HepG2 (cell line): ENCODE results near the gene ZBTB46. TPM values are rescaled to one million over a fixed set of nuclear protein-coding genes. Genes with fewer than 3 reads are reported as not detected.

Experiments used
- KLF11 ChIP-seq: IDR thresholded peaks from 2 replicates; pipeline ENCODE4 v1.6.1; 2016; ENCODE audit warnings: missing compliant biosample characterization
- MXD4 ChIP-seq: IDR thresholded peaks from 2 replicates; pipeline ENCODE4 v1.6.1; 2016; ENCODE audit warnings: mild to moderate bottlenecking, missing biosample characterization, missing genetic modification reagents
- RFXAP ChIP-seq: sonication (generic); formaldehyde crosslinking; IDR thresholded peaks from 2 replicates; pipeline ENCODE4 v1.4.0; 2020; ENCODE audit warnings: missing genetic modification reagents, borderline replicate concordance
- SRSF1 ChIP-seq: fragments of 200-400 bp; formaldehyde crosslinking; optimal IDR thresholded peaks from 2 replicates; pipeline ENCODE3; 2017; ENCODE audit warnings: mild to moderate bottlenecking, low read depth, low read length, moderate library complexity
- TBX2 ChIP-seq: sonication (generic); formaldehyde crosslinking; IDR thresholded peaks from 2 replicates; pipeline ENCODE4 v1.5.0; 2020; ENCODE audit warnings: missing genetic modification reagents, mild to moderate bottlenecking, borderline replicate concordance
- ZFY ChIP-seq: sonication (generic); formaldehyde crosslinking; IDR thresholded peaks from 2 replicates; pipeline ENCODE4 v1.4.0; 2020; ENCODE audit warnings: missing genetic modification reagents
- ZNF138 ChIP-seq: sonication (generic); formaldehyde crosslinking; IDR thresholded peaks from 2 replicates; pipeline ENCODE4 v1.5.0; 2020; ENCODE audit warnings: mild to moderate bottlenecking, low read depth, missing genetic modification reagents
- ZNF468 ChIP-seq: sonication (generic); formaldehyde crosslinking; IDR thresholded peaks from 2 replicates; pipeline ENCODE4 v1.8.0; 2022; ENCODE audit warnings: mild to moderate bottlenecking, moderate library complexity, missing genetic modification reagents
- ZNF614 ChIP-seq: IDR thresholded peaks from 2 replicates; pipeline ENCODE4 v1.6.1; 2018; ENCODE audit warnings: missing biosample characterization, missing genetic modification reagents, inconsistent platforms, borderline replicate concordance
- ZNF747 ChIP-seq: sonication (generic); formaldehyde crosslinking; IDR thresholded peaks from 2 replicates; pipeline ENCODE4 v1.8.1; 2023; ENCODE audit warnings: missing genetic modification reagents, mild to moderate bottlenecking, borderline replicate concordance
- ZNF878 ChIP-seq: sonication (generic); formaldehyde crosslinking; IDR thresholded peaks from 2 replicates; pipeline ENCODE4 v1.8.1; 2023; ENCODE audit warnings: mild to moderate bottlenecking, missing genetic modification reagents, moderate library complexity
- ZSCAN31 ChIP-seq: sonication (generic); formaldehyde crosslinking; IDR thresholded peaks from 2 replicates; pipeline ENCODE4 v1.5.0; 2020; ENCODE audit warnings: low read depth, mild to moderate bottlenecking, missing genetic modification reagents
- polyA plus RNA-seq, 8 experiments: library from polyadenylated mRNA; depleted of rRNA in 3 of 8; stranded (reverse) in 7 of 8; unstranded in 1 of 8; fragments of >200 nt; fragmentation: Illumina TruSeq in 4 of 8; extraction: Trizol in 4 of 8; gene quantifications; 2 replicates each; pipeline versions ENCODE4 v1.2.1 to v1.2.3, GENCODE V29; 2011 to 2016; ENCODE audit warnings: low read depth in 4 of 8, missing spikeins in 1 of 8, mixed read lengths in 1 of 8; ENCODE audit not compliant: insufficient read depth in 1 of 8
- total RNA-seq, 5 experiments: library from RNA; depleted of rRNA; stranded (reverse); fragments of >200 nt; fragmentation: Illumina TruSeq; extraction: Trizol; gene quantifications; 2 replicates each; pipeline ENCODE4 v1.2.3, GENCODE V29; 2016; ENCODE audit warnings: low read depth in 1 of 5
- TF ChIP-seq, protein P1 (sequence below): sonication (generic); formaldehyde crosslinking; IDR thresholded peaks from 2 replicates; pipeline ENCODE4 v1.5.0; 2020; ENCODE audit warnings: mild to moderate bottlenecking, missing genetic modification reagents, borderline replicate concordance
- TF ChIP-seq, protein P2 (sequence below): sonication (generic); formaldehyde crosslinking; IDR thresholded peaks from 2 replicates; pipeline ENCODE4 v1.5.1; 2020; ENCODE audit warnings: mild to moderate bottlenecking, missing genetic modification reagents
- TF ChIP-seq, protein P3 (sequence below): IDR thresholded peaks from 2 replicates; pipeline ENCODE4 v1.6.1; 2016; ENCODE audit warnings: low read depth, control low read depth
- TF ChIP-seq, protein P4 (sequence below): IDR thresholded peaks from 2 replicates; pipeline ENCODE4 v1.6.1; 2016; ENCODE audit warnings: low read depth
- TF ChIP-seq, protein P5 (sequence below): IDR thresholded peaks from 2 replicates; pipeline ENCODE4 v1.6.1; 2016; ENCODE audit warnings: missing genetic modification reagents, missing compliant biosample characterization

The ZBTB46 gene
- total and polyA plus RNA-seq, 2 of the 13 experiments (the other 11 are each of a cell fraction or from before 2014, with no cell fraction given): 1.6 to 13.5 TPM

DNA sequence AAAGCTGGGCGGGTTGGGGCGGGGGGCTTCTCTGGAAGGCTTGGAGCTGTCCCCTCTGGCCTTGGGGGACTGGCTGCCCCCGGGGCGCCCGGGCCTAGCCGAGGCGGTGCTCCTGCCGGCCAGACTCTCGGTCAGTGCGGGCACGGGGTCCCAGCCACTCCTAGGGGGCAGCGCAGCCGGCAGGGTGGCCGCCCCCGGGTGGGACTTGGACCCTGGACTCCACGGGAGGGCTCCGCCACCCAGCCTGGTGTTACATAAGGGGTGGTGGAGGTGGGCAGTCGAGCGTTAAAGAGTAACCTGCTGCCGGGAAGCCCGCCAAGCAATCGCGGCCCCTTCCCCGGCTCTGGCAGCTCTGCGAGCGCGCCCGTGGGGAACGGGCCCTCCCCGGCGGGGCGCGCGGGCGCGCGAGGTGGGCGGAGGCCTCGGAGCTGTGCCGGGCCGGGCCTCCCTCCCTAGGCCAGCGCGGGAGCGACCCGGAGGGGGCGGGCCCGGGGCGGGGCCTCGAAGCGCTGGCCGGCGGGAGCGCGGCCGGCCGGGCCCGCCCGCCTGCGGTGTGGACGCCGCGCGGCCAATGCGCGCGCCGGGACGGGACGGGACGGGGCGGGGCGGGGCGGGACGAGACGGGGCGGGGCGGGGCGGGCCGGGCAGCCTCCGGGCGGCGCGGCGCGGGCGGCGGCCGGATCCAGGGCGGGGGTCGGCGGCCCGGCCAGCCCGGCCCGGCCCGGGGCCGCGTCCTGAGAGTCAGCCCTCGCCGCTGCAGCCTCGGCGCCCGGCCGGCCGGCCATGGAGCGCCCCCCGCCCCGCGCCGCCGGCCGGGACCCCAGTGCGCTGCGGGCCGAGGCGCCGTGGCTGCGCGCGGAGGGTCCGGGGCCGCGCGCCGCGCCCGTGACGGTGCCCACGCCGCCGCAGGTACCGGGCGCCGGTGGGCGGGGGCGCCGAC lies 91.7 kb downstream of the ZBTB46 start, which contains the start of gene SLC2A4RG (continued):
- TF ChIP-seq, protein P1, sequence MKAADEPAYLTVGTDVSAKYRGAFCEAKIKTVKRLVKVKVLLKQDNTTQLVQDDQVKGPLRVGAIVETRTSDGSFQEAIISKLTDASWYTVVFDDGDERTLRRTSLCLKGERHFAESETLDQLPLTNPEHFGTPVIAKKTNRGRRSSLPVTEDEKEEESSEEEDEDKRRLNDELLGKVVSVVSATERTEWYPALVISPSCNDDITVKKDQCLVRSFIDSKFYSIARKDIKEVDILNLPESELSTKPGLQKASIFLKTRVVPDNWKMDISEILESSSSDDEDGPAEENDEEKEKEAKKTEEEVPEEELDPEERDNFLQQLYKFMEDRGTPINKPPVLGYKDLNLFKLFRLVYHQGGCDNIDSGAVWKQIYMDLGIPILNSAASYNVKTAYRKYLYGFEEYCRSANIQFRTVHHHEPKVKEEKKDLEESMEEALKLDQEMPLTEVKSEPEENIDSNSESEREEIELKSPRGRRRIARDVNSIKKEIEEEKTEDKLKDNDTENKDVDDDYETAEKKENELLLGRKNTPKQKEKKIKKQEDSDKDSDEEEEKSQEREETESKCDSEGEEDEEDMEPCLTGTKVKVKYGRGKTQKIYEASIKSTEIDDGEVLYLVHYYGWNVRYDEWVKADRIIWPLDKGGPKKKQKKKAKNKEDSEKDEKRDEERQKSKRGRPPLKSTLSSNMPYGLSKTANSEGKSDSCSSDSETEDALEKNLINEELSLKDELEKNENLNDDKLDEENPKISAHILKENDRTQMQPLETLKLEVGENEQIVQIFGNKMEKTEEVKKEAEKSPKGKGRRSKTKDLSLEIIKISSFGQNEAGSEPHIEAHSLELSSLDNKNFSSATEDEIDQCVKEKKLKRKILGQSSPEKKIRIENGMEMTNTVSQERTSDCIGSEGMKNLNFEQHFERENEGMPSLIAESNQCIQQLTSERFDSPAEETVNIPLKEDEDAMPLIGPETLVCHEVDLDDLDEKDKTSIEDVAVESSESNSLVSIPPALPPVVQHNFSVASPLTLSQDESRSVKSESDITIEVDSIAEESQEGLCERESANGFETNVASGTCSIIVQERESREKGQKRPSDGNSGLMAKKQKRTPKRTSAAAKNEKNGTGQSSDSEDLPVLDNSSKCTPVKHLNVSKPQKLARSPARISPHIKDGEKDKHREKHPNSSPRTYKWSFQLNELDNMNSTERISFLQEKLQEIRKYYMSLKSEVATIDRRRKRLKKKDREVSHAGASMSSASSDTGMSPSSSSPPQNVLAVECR (CRISPR knock-in tag): peak; percentile 93
- TF ChIP-seq ZSCAN31 (CRISPR knock-in tag) (peak; percentile 89), ZFY (CRISPR knock-in tag) (peak; percentile 84), ZNF747 (peak; percentile 61; the same call in 1 of the 2 replicates), SRSF1 (peak; percentile 92), ZNF878 (CRISPR knock-in tag) (no peak), ZNF468 (peak; percentile 76; the same call in 1 of the 2 replicates), TBX2 (CRISPR knock-in tag) (peak; percentile 94), ZNF614 (CRISPR knock-in tag) (peak; percentile 86; the same call in 1 of the 2 replicates), MXD4 (peak; percentile 86), ZNF138 (CRISPR knock-in tag) (0 out of 2 replicates have a peak, but pooled peaks have one; percentile 58), RFXAP (CRISPR knock-in tag) (peak; percentile 92), KLF11 (CRISPR knock-in tag) (peak; percentile 68)
- TF ChIP-seq, protein P2, sequence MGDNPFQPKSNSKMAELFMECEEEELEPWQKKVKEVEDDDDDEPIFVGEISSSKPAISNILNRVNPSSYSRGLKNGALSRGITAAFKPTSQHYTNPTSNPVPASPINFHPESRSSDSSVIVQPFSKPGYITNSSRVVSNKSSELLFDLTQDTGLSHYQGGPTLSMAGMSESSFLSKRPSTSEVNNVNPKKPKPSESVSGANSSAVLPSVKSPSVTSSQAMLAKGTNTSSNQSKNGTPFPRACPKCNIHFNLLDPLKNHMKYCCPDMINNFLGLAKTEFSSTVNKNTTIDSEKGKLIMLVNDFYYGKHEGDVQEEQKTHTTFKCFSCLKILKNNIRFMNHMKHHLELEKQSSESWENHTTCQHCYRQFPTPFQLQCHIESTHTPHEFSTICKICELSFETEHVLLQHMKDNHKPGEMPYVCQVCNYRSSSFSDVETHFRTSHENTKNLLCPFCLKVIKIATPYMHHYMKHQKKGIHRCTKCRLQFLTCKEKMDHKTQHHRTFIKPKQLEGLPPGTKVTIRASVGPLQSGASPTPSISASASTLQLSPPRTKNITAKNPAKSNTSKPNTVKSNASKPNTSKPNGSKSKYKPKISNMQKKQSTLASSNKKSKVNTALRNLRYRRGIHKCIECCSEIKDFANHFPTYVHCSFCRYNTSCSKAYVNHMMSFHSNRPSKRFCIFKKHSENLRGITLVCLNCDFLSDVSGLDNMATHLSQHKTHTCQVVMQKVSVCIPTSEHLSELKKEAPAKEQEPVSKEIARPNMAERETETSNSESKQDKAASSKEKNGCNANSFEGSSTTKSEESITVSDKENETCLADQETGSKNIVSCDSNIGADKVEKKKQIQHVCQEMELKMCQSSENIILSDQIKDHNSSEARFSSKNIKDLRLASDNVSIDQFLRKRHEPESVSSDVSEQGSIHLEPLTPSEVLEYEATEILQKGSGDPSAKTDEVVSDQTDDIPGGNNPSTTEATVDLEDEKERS (CRISPR knock-in tag): peak; percentile 32
- TF ChIP-seq, protein P3, sequence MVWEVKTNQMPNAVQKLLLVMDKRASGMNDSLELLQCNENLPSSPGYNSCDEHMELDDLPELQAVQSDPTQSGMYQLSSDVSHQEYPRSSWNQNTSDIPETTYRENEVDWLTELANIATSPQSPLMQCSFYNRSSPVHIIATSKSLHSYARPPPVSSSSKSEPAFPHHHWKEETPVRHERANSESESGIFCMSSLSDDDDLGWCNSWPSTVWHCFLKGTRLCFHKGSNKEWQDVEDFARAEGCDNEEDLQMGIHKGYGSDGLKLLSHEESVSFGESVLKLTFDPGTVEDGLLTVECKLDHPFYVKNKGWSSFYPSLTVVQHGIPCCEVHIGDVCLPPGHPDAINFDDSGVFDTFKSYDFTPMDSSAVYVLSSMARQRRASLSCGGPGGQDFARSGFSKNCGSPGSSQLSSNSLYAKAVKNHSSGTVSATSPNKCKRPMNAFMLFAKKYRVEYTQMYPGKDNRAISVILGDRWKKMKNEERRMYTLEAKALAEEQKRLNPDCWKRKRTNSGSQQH (CRISPR knock-in tag): peak; percentile 42; the same call in 1 of the 2 replicates
- TF ChIP-seq, protein P4, sequence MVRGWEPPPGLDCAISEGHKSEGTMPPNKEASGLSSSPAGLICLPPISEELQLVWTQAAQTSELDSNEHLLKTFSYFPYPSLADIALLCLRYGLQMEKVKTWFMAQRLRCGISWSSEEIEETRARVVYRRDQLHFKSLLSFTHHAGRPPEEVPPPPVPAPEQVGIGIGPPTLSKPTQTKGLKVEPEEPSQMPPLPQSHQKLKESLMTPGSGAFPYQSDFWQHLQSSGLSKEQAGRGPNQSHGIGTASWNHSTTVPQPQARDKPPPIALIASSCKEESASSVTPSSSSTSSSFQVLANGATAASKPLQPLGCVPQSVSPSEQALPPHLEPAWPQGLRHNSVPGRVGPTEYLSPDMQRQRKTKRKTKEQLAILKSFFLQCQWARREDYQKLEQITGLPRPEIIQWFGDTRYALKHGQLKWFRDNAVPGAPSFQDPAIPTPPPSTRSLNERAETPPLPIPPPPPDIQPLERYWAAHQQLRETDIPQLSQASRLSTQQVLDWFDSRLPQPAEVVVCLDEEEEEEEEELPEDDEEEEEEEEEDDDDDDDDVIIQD (CRISPR knock-in tag): 0 out of 2 replicates have a peak, but pooled peaks have one; percentile 16
- TF ChIP-seq, protein P5, sequence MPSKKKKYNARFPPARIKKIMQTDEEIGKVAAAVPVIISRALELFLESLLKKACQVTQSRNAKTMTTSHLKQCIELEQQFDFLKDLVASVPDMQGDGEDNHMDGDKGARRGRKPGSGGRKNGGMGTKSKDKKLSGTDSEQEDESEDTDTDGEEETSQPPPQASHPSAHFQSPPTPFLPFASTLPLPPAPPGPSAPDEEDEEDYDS (CRISPR knock-in tag): peak; percentile 84; the same call in 1 of the 2 replicates
